HepG2 (cell line): ENCODE results near the gene FBXW12. TPM values are rescaled to one million over a fixed set of nuclear protein-coding genes. Genes with fewer than 3 reads are reported as not detected.

Experiments used
- CCAR2 ChIP-seq: fragments of 200-400 bp; formaldehyde crosslinking; optimal IDR thresholded peaks from 2 replicates; pipeline ENCODE3; 2018; ENCODE audit warnings: low read depth, mild to moderate bottlenecking, low read length, moderate library complexity
- CENPT ChIP-seq: sonication (generic); formaldehyde crosslinking; IDR thresholded peaks from 2 replicates; pipeline ENCODE4 v1.8.0; 2022; ENCODE audit warnings: low read depth, mild to moderate bottlenecking, moderate library complexity, missing genetic modification reagents
- FOXP4 ChIP-seq: sonication (generic); formaldehyde crosslinking; IDR thresholded peaks from 2 replicates; pipeline ENCODE4 v1.4.0; 2020; ENCODE audit warnings: missing genetic modification reagents
- GLMP ChIP-seq: sonication (generic); formaldehyde crosslinking; IDR thresholded peaks from 2 replicates; pipeline ENCODE4 v1.9.0; 2021; ENCODE audit warnings: missing genetic modification reagents, mild to moderate bottlenecking, borderline replicate concordance
- MLX ChIP-seq: IDR thresholded peaks from 2 replicates; pipeline ENCODE4 v1.6.1; 2016
- NFAT5 ChIP-seq: sonication (generic); formaldehyde crosslinking; IDR thresholded peaks from 2 replicates; pipeline ENCODE4 v1.4.0; 2020; ENCODE audit warnings: missing genetic modification reagents
- NFIC ChIP-seq: IDR thresholded peaks from 2 replicates; pipeline ENCODE4 v1.6.1; 2012; ENCODE audit warnings: mild to moderate bottlenecking, low read length, inconsistent platforms
- RBM39 ChIP-seq: fragments of 200-400 bp; formaldehyde crosslinking; IDR thresholded peaks from one replicate; pipeline ENCODE4 v1.6.1; 2018; ENCODE audit warnings: antibody characterized with exemption, mild to moderate bottlenecking, low read depth, low read length; ENCODE audit not compliant: poor library complexity, severe bottlenecking
- RELA ChIP-seq: sonication (generic); formaldehyde crosslinking; IDR thresholded peaks from 2 replicates; pipeline ENCODE4 v1.4.0; 2020; ENCODE audit warnings: missing genetic modification reagents
- SOX13 ChIP-seq, 3 experiments: fragments of 450-650 bp in 1 of 3; sonication (generic) in 1 of 3; formaldehyde crosslinking in 1 of 3; IDR thresholded peaks in 2 of 3; conservative IDR thresholded peaks in 1 of 3; 2 replicates each; pipeline versions ENCODE4 v1.5.0 to v1.6.1; 2016 to 2020; ENCODE audit warnings: antibody characterized with exemption in 1 of 3, mild to moderate bottlenecking in 1 of 3, missing compliant biosample characterization in 1 of 3, missing genetic modification reagents in 1 of 3, moderate library complexity in 1 of 3
- TFE3 ChIP-seq: IDR thresholded peaks from 2 replicates; pipeline ENCODE4 v1.6.1; 2016
- TRAFD1 ChIP-seq: sonication (generic); formaldehyde crosslinking; IDR thresholded peaks from 2 replicates; pipeline ENCODE4 v1.5.1; 2020; ENCODE audit warnings: missing genetic modification reagents, mild to moderate bottlenecking, borderline replicate concordance
- ZNF414 ChIP-seq: sonication (generic); formaldehyde crosslinking; IDR thresholded peaks from 2 replicates; pipeline ENCODE4 v1.5.0; 2020; ENCODE audit warnings: missing genetic modification reagents
- ZSCAN9 ChIP-seq: IDR thresholded peaks from 2 replicates; pipeline ENCODE4 v1.6.1; 2016; ENCODE audit warnings: borderline replicate concordance
- polyA plus RNA-seq, 8 experiments: library from polyadenylated mRNA; depleted of rRNA in 3 of 8; stranded (reverse) in 7 of 8; unstranded in 1 of 8; fragments of >200 nt; fragmentation: Illumina TruSeq in 4 of 8; extraction: Trizol in 4 of 8; gene quantifications; 2 replicates each; pipeline versions ENCODE4 v1.2.1 to v1.2.3, GENCODE V29; 2011 to 2016; ENCODE audit warnings: low read depth in 4 of 8, missing spikeins in 1 of 8, mixed read lengths in 1 of 8; ENCODE audit not compliant: insufficient read depth in 1 of 8
- total RNA-seq, 5 experiments: library from RNA; depleted of rRNA; stranded (reverse); fragments of >200 nt; fragmentation: Illumina TruSeq; extraction: Trizol; gene quantifications; 2 replicates each; pipeline ENCODE4 v1.2.3, GENCODE V29; 2016; ENCODE audit warnings: low read depth in 1 of 5

The FBXW12 gene
- total and polyA plus RNA-seq, 2 of the 13 experiments (the other 11 are each of a cell fraction or from before 2014, with no cell fraction given): not detected

GRCh38 chr3:48428572-48429316 is 56.7 kb downstream of the FBXW12 start (continued):
- TF ChIP-seq FOXP4 (CRISPR knock-in tag): peak; percentile 50
- TF ChIP-seq ZSCAN9 (CRISPR knock-in tag): no peak
- TF ChIP-seq TFE3: no peak
- TF ChIP-seq TRAFD1 (CRISPR knock-in tag): no peak
- TF ChIP-seq RELA (CRISPR knock-in tag): no peak
- no peak for TF ChIP-seq SOX13 (IDR thresholded peaks at IDR 0.05)
- no peak; a peak in 1 of 4 replicates for TF ChIP-seq SOX13 (CRISPR knock-in tag; conservative IDR thresholded peaks at IDR 0.05 in 1 of 2, IDR thresholded peaks at IDR 0.05 in 1 of 2)
- no peak for TF ChIP-seq CCAR2
- no peak for TF ChIP-seq NFIC
- TF ChIP-seq RBM39: no peak
- TF ChIP-seq ZNF414: no peak
- TF ChIP-seq MLX (CRISPR knock-in tag): no peak
- no peak for TF ChIP-seq NFAT5 (CRISPR knock-in tag)
- TF ChIP-seq CENPT: no peak
- no peak for TF ChIP-seq GLMP (CRISPR knock-in tag)
